KBM-7 (cell line): ENCODE results near the gene ARVCF.

Experiments
- DNase-seq: peaks from one replicate; pipeline ENCODE4 v3.0.0-alpha.2; 2015
- in situ Hi-C: fragments of 300-500 bp; cut with MboI; formaldehyde crosslinking; loops from 2 replicates; pipeline ENCODE4 v1.14.3; 2020; ENCODE audit warnings: low sequenced_read_pairs, low pct_unique_long_range_greater_than_20kb, mixed read lengths

ARVCF gene

GRCh38 chr22:19959587-19960490, 56.8 kb downstream of the ARVCF start:
- in situ Hi-C loops, result no loop called here
- no peak for DNase-seq

GRCh38 chr22:19959043-19959586, 57.5 kb downstream of the ARVCF start:
- no peak for DNase-seq
- in situ Hi-C loops, result no loop called here

GRCh38 chr22:19958083-19959042, 58.3 kb downstream of the ARVCF start:
- DNase-seq, result no peak
- in situ Hi-C loops, result no loop called here

GRCh38 chr22:19957445-19957844, 59.2 kb downstream of the ARVCF start:
- in situ Hi-C loops, result no loop called here
- no peak for DNase-seq

GRCh38 chr22:19955241-19956128, 61.1 kb downstream of the ARVCF start:
- no peak for DNase-seq
- in situ Hi-C loops, result no loop called here

GRCh38 chr22:19951346-19951745, 65.3 kb downstream of the ARVCF start:
- in situ Hi-C loops, result no loop called here

GRCh38 chr22:19948057-19948760, 68.4 kb downstream of the ARVCF start:
- DNase-seq, result no peak
- in situ Hi-C loops, result no loop called here

More at GRCh38 chr22:19951346-19951745, 65.3 kb downstream of the ARVCF start:
- no peak for DNase-seq

GRCh38 chr22:19943082-19944026, 73.3 kb downstream of the ARVCF start:
- in situ Hi-C loops, result no loop called here

GRCh38 chr22:19942157-19943081, 74.2 kb downstream of the ARVCF start:
- DNase-seq, result peak; percentile 81
- in situ Hi-C loops, result no loop called here

More at GRCh38 chr22:19943082-19944026, 73.3 kb downstream of the ARVCF start:
- peak; percentile 82 for DNase-seq

GRCh38 chr22:19941365-19942082, 75.1 kb downstream of the ARVCF start, which contains the start of the genes COMT and TXNRD2:
Gene COMT, plus strand, starts transcription at chr22:19941772. Its CDS starts 20,755 bp downstream, at chr22:19962527.
Gene TXNRD2, minus strand, starts transcription at chr22:19941818. Its CDS starts 15 bp downstream, at chr22:19941803.
- peak; percentile 51 for DNase-seq
- in situ Hi-C loops, result no loop called here

- in situ Hi-C loops, result no loop called here
- DNase-seq, result peak; percentile 26
Observed at GRCh38 chr22:19940536-19941364, 75.9 kb downstream of the ARVCF start.

GRCh38 chr22:19937616-19938473, 78.8 kb downstream of the ARVCF start:
- no peak for DNase-seq
- in situ Hi-C loops, result no loop called here

- in situ Hi-C loops, result no loop called here
- no peak for DNase-seq
Observed at GRCh38 chr22:19936513-19936912, 80.1 kb downstream of the ARVCF start.
